Stimulated activated CD8-positive, alpha-beta memory T cell treated with anti-CD3 and anti-CD28 coated beads, Interleukin-15, amount 100 ng/mL, for 48 hours (primary cell): ENCODE data around the gene DIP2C.

Source experiments
- DNase-seq, 2 donors: peaks; one replicate each; pipeline ENCODE4 v3.0.0-alpha.2; 2020; ENCODE audit warnings: low read depth in 2 of 2

Gene DIP2C

DNA sequence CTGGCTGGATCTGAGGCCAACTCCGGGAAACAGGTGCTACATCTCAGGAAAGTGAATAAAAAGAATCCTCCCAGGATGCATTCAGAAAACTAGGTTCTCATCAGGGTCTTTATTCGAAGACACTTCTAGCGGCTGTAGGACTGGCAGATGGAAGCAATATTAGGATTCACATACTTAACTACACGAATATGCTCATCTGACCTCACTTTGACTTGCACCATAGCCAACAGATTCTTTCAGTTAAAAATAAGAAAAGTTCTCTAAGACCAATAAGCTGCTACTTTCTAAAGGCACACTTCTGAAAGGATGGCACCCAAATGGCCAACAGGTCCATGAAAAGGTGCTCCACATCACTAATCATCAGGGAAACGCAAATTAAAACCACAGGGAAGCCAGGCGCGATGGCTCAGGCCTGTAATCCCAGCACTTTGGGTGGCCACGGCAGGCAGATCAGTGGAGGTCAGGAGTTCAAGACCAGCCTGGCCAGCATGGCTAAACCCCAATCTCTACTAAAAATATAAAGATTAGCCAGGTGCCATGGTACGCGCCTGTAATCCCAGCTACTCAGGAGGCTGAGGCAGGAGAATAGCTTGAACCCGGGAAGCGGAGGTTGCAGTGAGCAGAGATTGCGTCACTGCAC, 296.2 kb downstream of the DIP2C start:
- DNase-seq = no peak

DNA sequence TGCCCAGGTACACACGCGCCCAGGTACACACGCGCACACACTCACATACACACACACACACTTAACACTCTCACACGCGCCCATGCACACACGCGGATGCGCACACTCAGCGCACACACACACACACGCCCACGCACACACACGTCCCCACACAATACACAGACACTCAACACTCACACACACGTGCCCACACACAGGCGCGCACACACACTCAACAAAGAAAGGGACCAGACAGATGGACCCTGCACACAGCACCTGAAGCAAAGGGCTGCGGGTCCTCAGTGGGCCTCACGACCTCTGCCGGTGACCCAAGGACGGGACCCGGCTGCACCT, 296.8 kb downstream of the DIP2C start:
- no peak for DNase-seq

DNA sequence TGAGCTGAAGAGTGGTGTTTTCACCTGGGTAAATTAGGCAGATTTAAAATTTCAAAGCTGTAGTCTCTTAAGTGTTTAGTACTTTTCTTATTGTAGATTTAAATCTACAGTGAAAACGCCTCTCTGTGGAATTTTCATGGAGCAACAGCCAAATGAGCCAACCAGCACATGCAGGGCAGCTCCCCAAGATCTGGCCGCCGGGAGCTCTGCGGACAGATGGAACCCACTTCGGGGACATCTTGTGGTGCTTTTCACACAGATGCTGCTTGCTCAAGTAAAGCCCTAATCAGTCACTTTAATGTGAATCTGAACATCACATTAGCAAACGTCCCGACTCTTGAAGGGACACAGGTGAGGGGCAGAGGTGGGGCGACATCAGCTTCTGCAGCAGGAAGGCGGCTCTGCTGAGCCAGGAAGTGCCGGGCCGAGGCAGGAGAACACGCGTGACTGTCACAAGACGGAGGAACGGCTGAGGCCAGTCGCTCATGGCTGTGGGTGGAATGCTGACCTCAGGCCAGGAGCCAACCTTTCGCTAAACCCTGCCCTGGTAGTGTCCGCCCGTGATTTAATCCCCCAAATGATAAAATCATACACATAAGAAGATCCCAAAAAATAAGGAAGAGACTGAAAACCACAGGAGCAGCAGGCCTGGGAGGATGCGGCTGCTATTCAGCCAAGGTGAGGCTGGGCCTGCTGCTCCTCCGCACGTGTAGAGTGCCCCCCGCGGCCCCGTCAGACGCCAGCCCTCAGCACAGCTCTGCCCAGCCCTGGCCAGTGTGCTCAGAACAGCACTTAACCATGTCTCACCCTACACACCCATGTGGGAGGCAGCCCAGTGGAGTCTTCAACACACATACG, 297.4 kb downstream of the DIP2C start:
- no peak for DNase-seq

DNA sequence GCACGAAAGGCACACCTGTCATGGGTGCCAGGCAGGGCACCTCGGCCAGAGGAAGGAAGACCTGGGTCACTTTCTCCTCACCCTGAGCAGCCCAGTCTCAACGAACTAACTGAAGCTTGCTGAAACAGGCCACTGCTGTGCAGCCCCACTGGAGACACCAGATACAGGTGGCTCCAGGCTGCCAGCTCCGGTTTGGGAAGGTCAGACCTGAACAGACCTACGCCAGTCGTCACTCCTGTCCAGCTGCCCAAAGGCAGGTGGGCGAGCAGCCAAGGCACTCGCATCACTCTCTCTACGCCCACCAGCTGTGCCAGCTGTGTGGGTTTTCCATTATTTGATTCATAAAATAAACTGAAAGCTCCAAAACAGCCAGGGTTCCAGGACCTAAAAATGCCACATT, 298.2 kb downstream of the DIP2C start:
- no peak for DNase-seq

DNA sequence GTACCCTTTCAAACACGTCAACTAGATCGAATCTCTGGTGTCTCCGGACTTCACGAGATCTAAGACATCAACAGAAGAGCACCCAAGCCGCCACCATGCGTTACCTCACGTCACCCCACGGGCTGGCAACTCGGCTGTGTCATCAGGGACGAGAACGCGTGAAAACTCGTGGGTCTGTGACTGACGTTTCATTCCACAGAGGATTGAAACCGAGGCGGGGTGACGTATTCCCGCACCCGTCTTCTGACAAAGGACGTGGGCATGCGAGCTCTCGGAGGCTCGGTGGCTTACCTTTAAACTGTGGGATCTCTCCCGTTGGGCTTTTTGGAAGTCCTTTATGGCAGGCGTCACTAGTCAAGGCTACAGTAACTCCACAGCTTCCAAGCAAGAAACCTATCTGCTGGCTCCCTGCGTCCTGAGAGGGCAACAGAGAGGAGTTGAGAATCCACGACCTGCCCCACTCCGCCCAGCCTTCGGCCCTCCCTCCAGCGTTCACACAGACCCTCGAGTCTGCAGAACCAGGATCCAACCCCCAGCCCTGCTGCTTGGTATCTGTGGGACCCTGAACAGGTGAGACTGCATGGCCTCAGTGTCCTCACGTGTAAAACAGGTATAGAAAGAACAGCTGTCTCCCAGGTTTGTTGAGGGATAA, 298.9 kb downstream of the DIP2C start:
- DNase-seq = no peak

DNA sequence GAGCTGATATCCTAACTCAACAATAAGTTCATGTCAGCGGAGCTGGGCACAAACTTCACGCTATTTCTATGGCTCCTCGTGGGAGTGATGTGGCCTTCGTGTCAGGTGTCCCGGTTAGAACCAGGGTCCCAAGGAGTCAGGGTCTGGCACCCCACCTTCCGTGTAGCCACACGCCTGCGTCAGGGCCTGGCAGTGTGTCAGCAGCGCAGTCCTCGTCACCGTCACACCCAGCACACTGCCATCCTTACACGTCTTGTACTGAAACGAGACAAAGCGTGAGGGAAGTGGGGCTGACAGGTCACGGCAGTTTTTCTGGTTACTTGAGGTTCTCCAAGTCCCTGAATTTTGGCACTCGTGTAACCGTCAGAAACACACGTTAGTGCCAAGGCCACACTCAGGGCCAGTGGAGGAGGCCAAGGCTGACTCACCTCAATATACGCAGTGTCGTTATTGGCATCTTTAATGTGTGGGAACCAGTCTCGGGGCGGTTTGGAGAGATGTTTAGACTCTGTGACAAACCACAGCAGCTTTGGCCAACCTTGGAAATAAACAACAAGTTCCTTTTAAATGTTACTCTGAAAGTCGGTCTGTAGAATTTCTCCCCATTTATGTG, 299.5 kb downstream of the DIP2C start:
- DNase-seq = no peak

DNA sequence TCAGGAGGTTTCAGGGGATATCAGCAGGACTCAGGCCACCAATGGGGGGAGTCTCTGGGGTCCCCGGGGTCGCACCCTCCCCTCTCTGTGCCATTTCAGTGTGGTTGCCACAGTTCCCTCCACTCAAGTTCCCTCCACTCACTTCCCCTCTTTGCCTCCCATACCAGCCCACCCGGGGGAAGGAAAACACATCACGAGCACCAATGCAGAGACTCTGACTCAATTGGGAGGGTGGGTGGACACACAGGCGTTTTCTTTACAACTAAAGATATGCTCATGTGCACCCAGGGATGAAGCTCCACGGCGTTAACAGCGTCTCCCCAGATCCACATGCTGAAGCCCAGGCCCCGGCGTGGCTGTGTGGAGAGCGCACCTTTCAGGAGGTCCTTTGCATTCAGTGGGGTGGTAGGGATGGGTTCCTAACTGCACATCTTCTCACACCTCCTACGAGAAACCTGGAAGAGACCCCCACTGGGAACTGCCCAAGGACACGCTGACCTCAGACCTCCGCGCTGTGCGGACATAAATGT, 300.1 kb downstream of the DIP2C start:
- no peak for DNase-seq

DNA sequence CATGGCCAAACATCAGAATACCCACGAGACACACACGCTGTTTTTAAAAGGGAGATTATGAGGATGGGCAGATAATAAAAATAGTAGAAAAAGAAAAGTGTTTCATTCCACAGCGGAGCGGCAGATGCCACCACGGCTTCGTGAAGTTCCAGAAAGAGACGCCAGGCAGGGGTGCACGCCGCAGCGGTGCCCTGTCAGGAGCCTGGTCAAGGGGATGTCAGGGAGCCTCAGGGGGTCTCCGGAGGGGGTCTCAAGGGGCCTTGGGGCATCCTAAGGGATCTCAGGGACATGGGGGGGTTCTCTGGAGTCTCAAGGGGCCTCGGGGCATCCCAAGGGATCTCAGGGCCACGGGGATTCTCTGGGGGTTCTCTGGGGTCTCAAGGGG, 300.8 kb downstream of the DIP2C start:
- no peak for DNase-seq

DNA sequence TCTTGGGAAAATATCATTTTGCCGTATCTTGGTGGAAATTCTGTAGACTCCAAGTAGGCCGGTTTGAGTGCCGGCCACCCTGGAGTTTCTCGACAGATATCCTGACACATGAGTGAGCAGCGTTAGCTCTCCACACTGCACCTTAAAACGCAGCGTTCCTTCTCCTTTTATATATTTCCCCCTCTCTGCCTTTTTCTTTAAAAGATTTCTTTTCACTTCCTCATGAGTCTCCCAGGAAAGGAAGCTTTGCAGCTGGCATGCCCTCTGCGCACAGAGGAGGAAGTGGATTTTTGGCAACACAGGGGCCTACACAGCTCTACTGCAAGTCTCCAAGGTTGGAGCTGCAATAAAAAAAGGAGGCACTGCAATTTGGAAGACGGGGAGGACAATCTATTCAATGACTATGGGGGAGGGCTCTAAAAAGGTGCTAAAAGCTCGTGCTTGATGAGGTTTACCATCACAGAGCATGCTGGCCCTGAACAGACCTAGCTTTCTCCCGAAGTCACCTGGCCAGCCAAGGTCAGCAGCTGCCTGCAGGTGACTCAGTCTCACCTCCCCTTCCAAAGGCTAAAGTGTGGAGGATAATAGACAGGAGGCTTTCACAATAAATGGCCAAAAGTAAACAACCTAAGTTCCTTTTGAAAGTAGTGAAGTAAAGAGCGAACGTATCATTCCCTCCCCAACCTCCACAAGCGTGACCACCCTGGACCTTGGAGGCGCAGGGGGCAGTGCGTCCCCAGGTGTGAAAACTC, 301.4 kb downstream of the DIP2C start:
- DNase-seq = no peak

DNA sequence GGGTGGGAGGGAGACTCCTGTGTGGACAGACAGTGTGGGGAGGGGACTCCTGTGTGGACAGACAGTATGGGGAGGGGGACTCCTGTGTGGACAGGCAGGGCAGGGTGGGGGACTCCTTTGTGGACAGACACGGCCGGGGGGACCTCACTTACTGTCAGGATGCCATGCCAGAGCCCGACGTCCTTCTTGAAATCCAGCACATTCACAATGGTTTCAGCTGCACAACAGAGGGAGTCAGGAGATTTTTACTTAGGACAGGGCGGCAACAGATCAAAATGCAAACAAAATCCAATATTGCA, 301.9 kb downstream of the DIP2C start:
- DNase-seq = no peak

DNA sequence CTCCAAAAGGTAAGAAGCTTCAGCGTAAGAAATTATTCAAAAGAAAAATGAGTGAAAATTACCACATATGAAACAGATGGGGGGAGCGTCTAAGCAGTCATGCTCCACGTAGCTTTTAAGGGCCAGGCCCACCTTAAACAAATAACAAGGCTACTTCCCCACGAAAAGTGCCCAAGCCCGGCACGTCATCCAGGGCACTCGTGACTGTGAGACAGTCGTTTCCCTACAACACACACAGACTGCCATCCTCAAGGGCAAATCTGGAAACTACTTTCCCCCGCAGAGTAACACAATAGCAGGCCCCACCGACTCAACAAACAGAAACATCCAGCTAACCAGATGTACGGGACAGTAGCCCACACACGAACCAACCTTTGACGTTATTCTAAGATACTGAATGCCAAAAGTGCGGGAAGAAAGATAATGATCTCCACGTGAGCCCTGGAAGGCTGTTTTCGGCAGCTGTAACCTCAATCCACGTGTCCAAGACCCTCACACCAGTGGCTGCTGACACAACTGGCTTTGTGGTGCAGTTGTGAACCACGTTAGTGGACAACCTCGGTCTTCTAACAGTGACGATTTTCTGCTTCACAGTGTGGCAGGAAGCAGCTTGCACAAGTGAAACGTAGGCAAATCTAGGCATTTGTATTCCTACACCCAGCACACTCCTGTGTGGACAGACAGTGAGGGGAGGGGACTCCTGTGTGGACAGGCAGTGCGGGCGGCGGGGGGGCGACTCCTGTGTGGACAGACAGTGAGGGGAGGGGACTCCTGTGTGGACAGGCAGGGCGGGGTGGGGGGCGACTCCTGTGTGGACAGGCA, 302.5 kb downstream of the DIP2C start:
- no peak for DNase-seq

DNA sequence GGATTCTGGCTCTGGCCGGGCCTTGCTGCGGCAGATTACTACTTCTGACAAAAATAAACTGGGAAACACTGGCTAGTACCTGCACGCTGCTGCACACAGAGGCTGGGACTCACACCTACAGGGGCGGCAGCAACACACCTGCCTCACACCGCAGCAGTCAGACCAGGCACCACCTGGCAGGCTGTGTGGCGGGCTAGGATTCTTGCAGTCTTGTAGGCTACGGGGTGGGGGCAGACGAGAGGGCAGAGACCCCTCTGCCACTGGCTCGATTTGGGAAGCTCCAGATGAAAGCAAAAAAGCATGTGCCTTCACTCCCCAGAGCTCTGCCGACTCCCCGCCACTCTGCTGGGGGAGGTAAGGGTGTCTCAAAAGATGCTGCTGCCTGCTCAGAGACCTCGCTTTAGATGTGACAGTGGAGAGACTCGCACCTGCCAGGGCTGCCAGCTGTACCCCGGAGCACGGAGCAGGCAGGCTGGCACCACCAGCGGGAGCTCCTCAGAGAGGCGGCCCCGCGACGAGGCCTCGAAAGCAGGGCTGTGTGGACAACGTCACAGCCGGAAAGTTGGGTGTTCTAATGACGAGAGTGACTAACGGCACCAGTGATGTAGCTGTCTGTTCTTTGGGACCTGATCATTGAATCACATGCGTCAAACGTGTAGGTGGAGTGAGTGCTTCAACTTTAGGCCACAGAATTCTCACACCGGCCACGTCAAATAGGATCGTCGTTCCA, 303.7 kb downstream of the DIP2C start:
- no peak for DNase-seq

DNA sequence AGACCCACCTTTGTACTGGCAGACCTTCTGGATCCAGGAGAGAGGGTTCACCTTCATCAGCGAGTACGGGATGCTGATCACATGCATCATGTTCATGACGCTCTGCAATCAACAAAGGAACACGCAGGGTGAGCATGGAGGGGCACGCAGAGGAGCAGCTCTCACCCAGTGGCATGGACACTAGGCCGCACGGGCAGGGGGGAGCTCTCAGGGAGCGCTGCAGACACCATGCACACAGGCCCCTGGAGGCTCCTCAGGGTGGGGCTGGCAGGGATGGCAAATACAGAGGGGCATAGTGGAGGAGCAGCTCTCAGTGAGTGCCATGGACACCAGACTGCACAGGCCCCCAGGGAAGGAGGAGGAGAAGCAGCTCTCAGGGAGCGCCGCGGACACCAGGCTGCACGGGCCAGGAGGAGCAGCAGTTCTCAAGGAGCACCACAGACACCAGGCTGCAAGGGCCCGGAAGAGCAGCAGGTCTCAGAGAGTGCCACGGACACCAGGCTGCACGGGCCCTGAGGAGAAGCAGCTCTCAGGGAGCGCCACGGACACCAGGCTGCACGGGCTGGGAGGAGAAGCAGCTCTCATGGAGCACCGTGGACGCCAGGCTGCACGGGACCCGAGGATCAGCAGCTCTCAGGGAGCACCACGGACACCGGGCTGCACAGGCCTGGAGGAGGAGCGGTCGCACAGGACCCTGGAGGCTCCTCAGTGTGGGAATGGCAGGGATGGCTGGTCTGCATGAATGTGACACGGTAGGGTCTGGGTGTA, 304.7 kb downstream of the DIP2C start:
- DNase-seq = no peak

DNA sequence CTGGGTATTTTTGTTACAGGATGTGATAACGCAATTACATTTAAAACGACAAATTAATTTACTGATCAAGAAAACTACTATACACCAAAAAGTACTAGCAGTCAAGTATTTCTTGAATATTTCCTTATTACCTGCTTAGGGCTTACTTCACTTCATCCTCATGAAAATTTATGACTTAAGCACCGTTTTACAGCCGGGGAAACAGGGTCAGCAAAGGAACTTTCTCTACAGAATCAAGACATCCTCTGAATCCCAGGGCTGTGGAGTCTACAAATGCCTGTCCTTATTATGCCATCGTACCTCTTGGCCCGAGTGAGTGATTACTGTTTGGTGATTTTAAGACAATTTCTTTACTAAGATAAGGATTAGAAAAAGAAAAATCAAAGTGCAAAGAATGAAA, 305.9 kb downstream of the DIP2C start:
- DNase-seq = no peak

DNA sequence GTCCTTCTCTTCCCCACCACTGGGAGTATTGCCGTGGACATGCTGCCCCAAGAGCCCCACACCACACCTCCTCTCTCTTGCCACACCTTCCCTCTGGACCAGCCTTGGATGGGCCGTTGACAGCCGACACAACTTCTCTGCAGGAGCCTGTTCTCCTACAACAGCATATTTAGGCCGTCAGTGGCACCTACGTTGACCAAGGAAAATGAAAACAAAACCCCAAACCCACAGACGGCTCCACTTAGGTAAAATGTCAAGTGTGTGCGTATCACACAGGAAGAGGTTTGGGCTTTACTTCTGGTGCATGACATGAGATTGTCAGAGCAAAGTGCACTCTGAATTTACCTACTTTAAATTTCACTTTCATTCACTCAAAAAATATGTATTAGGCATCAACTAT, 307.7 kb downstream of the DIP2C start:
- DNase-seq = peak in 1 of 2 donors; percentile 9

DNA sequence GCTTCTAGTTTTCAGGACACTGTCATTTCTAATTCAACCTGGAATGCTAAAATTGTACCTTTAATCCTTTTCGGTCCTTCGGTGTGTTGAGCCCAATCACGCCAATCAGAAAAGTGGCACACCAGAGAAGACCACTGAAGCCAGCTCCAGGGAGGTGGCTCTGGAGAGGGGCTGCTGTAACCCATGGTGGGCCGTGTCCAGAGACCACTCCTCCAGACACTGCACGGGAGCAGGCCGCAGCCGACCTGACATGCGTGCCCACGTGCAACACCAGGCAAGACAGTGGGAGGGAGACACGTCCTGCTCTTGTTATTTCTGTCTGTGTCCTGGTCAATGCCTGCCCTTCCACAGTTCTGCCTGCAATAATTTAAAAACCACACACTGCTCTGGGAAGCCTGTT, 308.1 kb downstream of the DIP2C start:
- no peak for DNase-seq

DNA sequence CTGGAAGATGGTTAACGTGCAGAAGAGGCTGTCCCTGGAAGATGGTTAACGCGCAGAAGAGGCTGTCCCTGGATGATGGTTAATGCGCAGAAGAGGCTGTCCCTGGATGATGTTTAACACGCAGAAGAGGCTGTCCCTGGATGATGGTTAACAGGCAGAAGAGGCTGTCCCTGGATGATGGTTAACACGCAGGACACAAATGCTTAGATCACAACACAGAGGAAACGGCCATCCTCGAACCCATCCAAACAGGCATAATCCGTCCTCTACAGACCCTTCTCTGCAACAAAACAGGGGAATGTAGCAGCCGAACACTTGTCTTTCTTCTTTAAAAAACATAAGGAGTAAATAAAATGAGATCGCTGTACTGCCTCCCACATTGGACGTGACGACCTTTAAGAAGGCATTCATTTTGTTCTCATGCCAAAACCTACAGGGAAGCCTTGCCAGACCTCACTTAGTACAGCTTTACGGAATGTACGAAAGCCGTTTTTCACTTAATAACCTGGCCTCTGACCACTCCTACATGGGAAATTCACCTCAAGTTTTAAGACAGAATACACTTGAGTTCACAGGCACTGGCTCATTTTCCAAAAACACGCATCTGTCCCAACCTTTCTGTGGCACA, 309.0 kb downstream of the DIP2C start:
- no peak for DNase-seq

DNA sequence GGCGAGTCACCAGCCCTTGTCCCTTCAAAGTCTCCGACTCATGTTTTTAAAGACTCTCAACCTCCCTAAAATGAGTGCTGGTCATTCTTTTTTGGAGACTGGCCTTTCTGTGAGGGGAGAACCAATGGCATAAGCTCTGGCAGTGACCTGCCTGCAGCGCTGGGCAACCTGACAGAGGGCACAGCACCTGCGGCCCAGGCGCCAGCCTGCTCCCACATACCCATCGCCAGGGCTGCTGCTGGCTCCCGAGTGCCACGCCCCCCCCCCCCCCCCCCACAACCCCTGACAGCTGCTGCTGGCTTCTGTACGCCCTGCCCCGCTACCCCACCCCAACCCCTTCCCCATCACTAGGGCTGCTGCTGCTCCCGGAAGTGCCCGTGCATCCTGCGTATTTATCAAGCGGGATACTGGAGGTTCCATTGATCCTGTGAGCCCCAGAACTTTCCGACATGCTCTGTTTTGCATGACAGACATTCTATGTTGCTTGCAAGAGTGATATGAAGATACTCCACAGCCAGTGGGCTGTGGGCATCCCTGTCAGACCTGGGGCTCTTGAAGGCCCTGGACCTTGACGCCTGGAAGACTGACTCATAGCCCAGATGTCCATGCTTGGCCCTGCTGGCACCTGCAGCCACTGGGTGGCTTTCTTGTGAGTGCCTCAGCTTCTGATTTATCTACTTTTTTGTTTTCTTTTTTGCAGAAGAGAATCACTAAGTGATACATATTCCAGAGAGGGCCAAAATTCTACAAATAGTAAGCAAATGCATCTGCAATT, 310.4 kb downstream of the DIP2C start:
- DNase-seq = no peak
